Endothelial cell of umbilical vein (primary cell): Measurements from ENCODE around the gene PPP1R11. TPM values are rescaled to one million over a fixed set of nuclear protein-coding genes. Genes with fewer than 3 reads are reported as not detected.

Source experiments
- BruUV-seq: library from RNA; stranded (reverse); fragments of 400-500 nt; replicated peaks from 2 replicates; lab custom pipeline; 2021; lab: Mats Ljungman, UMichigan
- CTCF ChIA-PET: fragments of 300-600, 350-600 bp; sonication (Branson Sonifier 250); formaldehyde crosslinking; loops from one replicate; lab custom pipeline; 2021; ENCODE audit warnings: antibody characterized with exemption, inconsistent platforms; lab: Charles Lee
- POLR2A ChIA-PET: fragments of 300-600, 350-600 bp; sonication (Branson Sonifier 250); formaldehyde crosslinking; loops from one replicate; lab custom pipeline; 2021; ENCODE audit warnings: antibody characterized with exemption, inconsistent platforms; lab: Charles Lee
- DNase-seq: peaks from one replicate; pipeline ENCODE4 v3.0.0-alpha.2; 2011; ENCODE audit warnings: low read depth, low spot score
- FAIRE-seq: peaks from 2 replicates; lab custom pipeline; 2011; peaks lifted over from hg19 to GRCh38; lab: Jason Lieb, UNC
- H2AFZ ChIP-seq: 2 replicates; pipeline ENCODE4 v1.6.0; 2012; ENCODE audit warnings: low read depth, low read length, control low read depth, inconsistent platforms
- H3K27ac ChIP-seq: 2 replicates; pipeline ENCODE4 v1.5.1; 2011; ENCODE audit warnings: low read depth, mild to moderate bottlenecking, control low read depth, low read length, moderate library complexity; ENCODE audit not compliant: insufficient read depth
- H3K27me3 ChIP-seq, 2 experiments: 2 replicates each; pipeline versions ENCODE4 v1.6.0 to v1.6.1; 2011; ENCODE audit warnings: low read length in 2 of 2, mixed read lengths in 1 of 2; ENCODE audit not compliant: control insufficient read depth in 2 of 2, insufficient read depth in 2 of 2
- H3K36me3 ChIP-seq, 2 experiments: 2 replicates in 1 of 2; 3 replicates in 1 of 2; pipeline ENCODE4 v1.5.1; 2011; ENCODE audit warnings: low read length in 2 of 2, mild to moderate bottlenecking in 1 of 2, moderate library complexity in 1 of 2; ENCODE audit not compliant: control insufficient read depth in 2 of 2, insufficient read depth in 2 of 2; ENCODE audit errors: extremely low read depth in 1 of 2
- H3K4me1 ChIP-seq: 3 replicates; pipeline ENCODE4 v1.5.1; 2011; ENCODE audit warnings: mild to moderate bottlenecking, low read length; ENCODE audit not compliant: control insufficient read depth, insufficient read depth; ENCODE audit errors: extremely low read depth
- H3K4me2 ChIP-seq: 2 replicates; pipeline ENCODE4 v1.6.1; 2011; ENCODE audit warnings: low read length, control low read depth, mixed read lengths; ENCODE audit not compliant: insufficient read depth
- H3K4me3 ChIP-seq, 3 experiments: fragments of 200-600 bp in 1 of 3; sonication (generic), shearing (Covaris generic) in 1 of 3; replicated peaks in 1 of 3; 2 replicates each; pipeline ENCODE4 v1.5.1; 2011 to 2016; ENCODE audit warnings: control low read depth in 3 of 3, low read length in 3 of 3, mild to moderate bottlenecking in 2 of 3, inconsistent platforms in 1 of 3, low read depth in 1 of 3, moderate library complexity in 1 of 3; ENCODE audit not compliant: insufficient read depth in 1 of 3
- H3K79me2 ChIP-seq: 2 replicates; pipeline ENCODE4 v1.6.0; 2012; ENCODE audit warnings: low read length, inconsistent platforms; ENCODE audit not compliant: control insufficient read depth, insufficient read depth
- H3K9ac ChIP-seq: replicated peaks from 2 replicates; pipeline ENCODE3; 2011; ENCODE audit warnings: low read length, control low read depth; ENCODE audit not compliant: insufficient read depth; ENCODE audit errors: extremely low read depth
- H3K9me1 ChIP-seq: replicated peaks from 3 replicates; pipeline ENCODE4 v1.6.0; 2011; ENCODE audit warnings: mild to moderate bottlenecking, low read length; ENCODE audit not compliant: control insufficient read depth, insufficient read depth; ENCODE audit errors: extremely low read depth
- H3K9me3 ChIP-seq: replicated peaks from 2 replicates; pipeline ENCODE4 v1.5.1; 2012; ENCODE audit warnings: low read length, inconsistent platforms; ENCODE audit not compliant: control insufficient read depth, insufficient read depth
- H4K20me1 ChIP-seq: replicated peaks from 2 replicates; pipeline ENCODE3; 2011; ENCODE audit warnings: mild to moderate bottlenecking, low read length; ENCODE audit not compliant: control insufficient read depth, insufficient read depth; ENCODE audit errors: extremely low read depth
- EZH2 ChIP-seq: IDR thresholded peaks from 2 replicates; pipeline ENCODE4 v1.6.1; 2012; ENCODE audit warnings: borderline replicate concordance, low read depth, mild to moderate bottlenecking, moderate library complexity, low read length, inconsistent platforms; ENCODE audit not compliant: severe bottlenecking
- FOS ChIP-seq: IDR thresholded peaks from 2 replicates; pipeline ENCODE4 v1.6.1; 2011; ENCODE audit warnings: mild to moderate bottlenecking, low read length, moderate library complexity, borderline replicate concordance; ENCODE audit not compliant: insufficient read depth
- GATA2 ChIP-seq: IDR thresholded peaks from 2 replicates; pipeline ENCODE4 v1.7.0; 2011; ENCODE audit warnings: low read depth, mild to moderate bottlenecking, moderate library complexity, mixed read lengths, low read length; ENCODE audit not compliant: insufficient read length, insufficient read depth
- JUN ChIP-seq: IDR thresholded peaks from 2 replicates; pipeline ENCODE4 v1.6.1; 2011; ENCODE audit warnings: borderline replicate concordance, low read depth; ENCODE audit not compliant: insufficient read length, insufficient read depth
- POLR2A ChIP-seq: IDR thresholded peaks from 2 replicates; pipeline ENCODE4 v1.6.1; 2012; ENCODE audit warnings: low read depth, mild to moderate bottlenecking, control low read depth, low read length
- POLR2AphosphoS5 ChIP-seq: IDR thresholded peaks from 2 replicates; pipeline ENCODE4 v1.6.1; 2012; ENCODE audit warnings: low read depth, mild to moderate bottlenecking, control low read depth, low read length, moderate library complexity; ENCODE audit not compliant: insufficient read depth
- dilution Hi-C: fragments of 300-500 bp; cut with MboI; formaldehyde crosslinking; loops from one replicate; pipeline ENCODE4 v1.15.0; 2019; ENCODE audit warnings: low sequenced_read_pairs; ENCODE audit not compliant: extremely low pct_ligation_motif_present
- intact Hi-C: fragments of 100-400 bp; cut with micrococcal nuclease; formaldehyde crosslinking; loops from one replicate; pipeline ENCODE4 v1.10.0; 2022
- polyA plus RNA-seq, 4 experiments: library from polyadenylated mRNA; depleted of rRNA in 3 of 4; stranded (reverse) in 3 of 4; unstranded in 1 of 4; fragments of >200 nt; gene quantifications; 2 replicates each; pipeline versions ENCODE4 v1.2.1 to v1.2.3, GENCODE V29; 2011 to 2012; ENCODE audit warnings: missing spikeins in 1 of 4
- total RNA-seq: library from RNA; stranded (reverse); gene quantifications from 2 replicates; pipeline ENCODE4 v1.2.3, GENCODE V29; 2021

The PPP1R11 gene
- total and polyA plus RNA-seq, 2 donors (not counting 3 experiments of a cell fraction or from before 2014, with no cell fraction given) = 32.4 to 44.1 TPM

DNA sequence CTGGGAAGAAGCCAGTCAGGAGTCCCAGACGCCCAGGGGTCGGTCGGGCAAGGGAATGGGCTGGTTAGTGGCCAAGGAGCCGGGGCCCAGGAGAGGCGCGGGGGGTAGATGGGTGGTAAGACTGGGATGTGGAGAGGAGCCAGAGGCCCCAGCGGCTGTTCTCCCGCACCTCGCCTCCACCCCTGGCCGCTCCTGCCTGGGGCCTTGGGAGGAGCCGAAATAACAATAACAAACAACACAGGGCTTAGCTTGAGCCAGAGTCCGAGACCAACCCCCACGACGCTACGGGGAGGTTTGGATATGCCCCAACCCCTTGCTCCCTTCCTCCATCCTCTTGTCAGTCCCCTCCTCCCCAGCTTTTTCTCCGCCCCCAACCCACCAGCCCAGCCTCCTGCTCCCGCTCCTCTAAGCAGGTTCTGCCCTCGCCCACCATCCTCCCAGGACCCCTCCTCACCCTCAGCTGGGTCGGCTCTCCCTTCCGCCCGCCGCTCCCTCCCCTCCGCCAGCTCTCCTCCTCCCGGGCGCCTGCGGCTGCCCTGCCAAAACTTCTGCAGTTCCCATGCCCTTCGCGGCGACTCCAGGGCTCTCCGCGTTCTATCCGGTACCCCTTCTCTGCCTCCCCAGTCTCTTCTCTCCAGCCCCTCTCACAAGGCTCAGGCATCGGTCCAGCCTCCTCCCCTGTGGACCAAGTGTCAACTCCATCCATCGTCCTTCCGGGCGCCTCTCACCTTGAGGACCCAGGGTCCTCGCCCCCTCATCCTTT, 7.5 kb downstream of the PPP1R11 start:
- H3K27ac ChIP-seq = no peak overlapping the region
- CTCF ChIA-PET = interaction anchor here (0.9 to 2.0 kb wide), 3 partner anchors 13 to 56 kb away, joined by 4 to 6 read pairs (median 5); partner anchors contain the start of gene POLR1H
- POLR2A ChIA-PET = no interaction called here
- H3K9me1 ChIP-seq = no peaks in the 10 kb centered on the region
- no peak overlapping the region for H2AFZ ChIP-seq
- intact Hi-C loops = no loop called here
- H3K9ac ChIP-seq = no peak overlapping the region
- H3K4me1 ChIP-seq = peaks cover 3% of the 10 kb centered on the region
- H3K36me3 ChIP-seq = no peaks in the 10 kb centered on the region
- TF ChIP-seq POLR2A = no peak
- no peak for TF ChIP-seq GATA2
- TF ChIP-seq FOS = no peak
- peak; percentile 75 for TF ChIP-seq EZH2
- DNase-seq = no peak
- peaks cover 81 to 92% of the 10 kb centered on the region in 2 experiments for H3K27me3 ChIP-seq
- no peaks in the 10 kb centered on the region for H3K79me2 ChIP-seq
- no peak overlapping the region for H3K4me2 ChIP-seq
- H4K20me1 ChIP-seq = no peaks in the 10 kb centered on the region
- no peak for FAIRE-seq
- dilution Hi-C loops = no loop called here
- H3K9me3 ChIP-seq = no peaks in the 10 kb centered on the region
- no TSS peak for BruUV-seq
- H3K4me3 ChIP-seq = no peak overlapping the region

DNA sequence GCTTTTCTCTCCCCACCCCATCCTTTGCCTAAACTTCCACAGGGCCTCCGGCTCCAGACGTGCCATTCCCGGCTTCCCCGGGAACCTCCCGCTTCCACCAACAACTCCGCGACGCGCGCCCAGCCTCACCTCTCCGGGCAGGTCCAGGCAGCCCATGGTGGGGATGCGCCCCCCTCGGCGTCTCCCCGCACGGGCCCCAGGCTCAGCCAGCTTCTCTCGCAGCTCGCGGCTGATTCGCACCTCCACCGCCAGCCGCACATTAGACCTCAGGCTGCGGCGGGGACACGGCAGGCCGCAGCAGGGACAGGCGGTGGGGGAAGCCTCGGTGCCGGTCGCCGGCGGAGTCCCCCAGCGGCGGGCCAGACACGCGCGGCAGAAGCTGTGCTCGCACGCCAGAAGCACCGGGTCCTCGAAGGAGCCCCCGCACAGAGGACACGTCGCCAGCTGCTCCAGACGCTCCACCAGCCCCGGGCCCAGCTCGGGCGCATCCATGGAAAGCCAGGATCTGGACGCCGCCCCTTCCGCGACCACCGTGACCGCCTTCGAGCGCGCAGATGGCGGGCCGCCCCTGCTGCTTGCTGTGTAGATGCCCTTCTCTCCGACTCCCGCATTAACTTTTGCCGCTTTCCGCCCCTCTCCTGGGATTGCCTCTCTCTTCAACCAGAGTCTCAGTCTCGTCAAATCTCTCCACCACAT, 8.2 kb downstream of the PPP1R11 start, which contains the start of gene RNF39:
Gene RNF39 (minus strand): TSS at position 676 of the 696 bp plus-strand sequence. CDS start 184 bp downstream, at position 492.
- H3K79me2 ChIP-seq = no peaks in the 10 kb centered on the region
- intact Hi-C loops (no loop called here), dilution Hi-C loops (no loop called here)
- no peak for DNase-seq
- peaks cover 83 to 99% of the 10 kb centered on the region in 2 experiments for H3K27me3 ChIP-seq
- H3K4me3 ChIP-seq = no peak within 1 kb of the TSS
- H3K27ac ChIP-seq = no peak within 1 kb of the TSS
- ChIA-PET CTCF (interaction anchor here (1.3 to 2.0 kb wide), 2 partner anchors 14 to 27 kb away, joined by 5 to 6 read pairs; partner anchors contain the start of gene POLR1H), POLR2A (no interaction called here)
- no peak within 1 kb of the TSS for H3K4me2 ChIP-seq
- no peaks in the 10 kb centered on the region for H3K9me1 ChIP-seq
- peaks cover 3% of the 10 kb centered on the region for H3K4me1 ChIP-seq
- H3K9me3 ChIP-seq = no peaks in the 10 kb centered on the region
- no peak within 1 kb of the TSS for H3K9ac ChIP-seq
- TF ChIP-seq JUN (no peak), POLR2AphosphoS5 (no peak), FOS (no peak), EZH2 (peak; percentile 96)
- FAIRE-seq = no peak
- no TSS peak for BruUV-seq
- H2AFZ ChIP-seq = no peak within 1 kb of the TSS
- H4K20me1 ChIP-seq = no peaks in the 10 kb centered on the region
- no peaks in the 10 kb centered on the region for H3K36me3 ChIP-seq
